Loucy (cell line): Measurements from ENCODE around the gene UMODL1.

Source experiments
- H2AFZ ChIP-seq: fragments of 200-600 bp; sonication (generic); 2 replicates; pipeline ENCODE4 v1.6.0; 2016; ENCODE audit warnings: antibody characterized with exemption, mild to moderate bottlenecking, low read length, moderate library complexity
- H3F3A ChIP-seq: fragments of 200-600 bp; 2 replicates; pipeline ENCODE4 v1.6.0; 2016; ENCODE audit warnings: antibody characterized with exemption, low read depth, mild to moderate bottlenecking
- H3K27me3 ChIP-seq: fragments of 200-600 bp; sonication (generic); 2 replicates; pipeline ENCODE4 v1.6.1; 2014; ENCODE audit warnings: low read length, mild to moderate bottlenecking; ENCODE audit not compliant: insufficient read depth, poor library complexity, severe bottlenecking
- H3K36me3 ChIP-seq: fragments of 200-600 bp; sonication (generic); 2 replicates; pipeline ENCODE4 v1.6.1; 2016; ENCODE audit warnings: low read length; ENCODE audit not compliant: insufficient read depth
- H3K4me1 ChIP-seq: fragments of 200-600 bp; sonication (generic); 2 replicates; pipeline ENCODE4 v1.5.1; 2014; ENCODE audit warnings: low read length, mild to moderate bottlenecking; ENCODE audit not compliant: insufficient read depth, poor library complexity, severe bottlenecking
- H3K4me2 ChIP-seq: fragments of 200-600 bp; sonication (generic); 2 replicates; pipeline ENCODE4 v1.6.0; 2014; ENCODE audit warnings: antibody characterized with exemption, low read length, low read depth, mild to moderate bottlenecking; ENCODE audit not compliant: poor library complexity, severe bottlenecking
- H3K4me3 ChIP-seq: fragments of 200-600 bp; sonication (generic); 2 replicates; pipeline ENCODE4 v1.5.1; 2014; ENCODE audit warnings: low read length, mild to moderate bottlenecking, mixed read lengths; ENCODE audit not compliant: poor library complexity, severe bottlenecking
- H3K79me2 ChIP-seq: fragments of 200-600 bp; sonication (generic); 2 replicates; pipeline ENCODE4 v1.6.1; 2014; ENCODE audit warnings: low read length; ENCODE audit not compliant: insufficient read depth
- H3K9ac ChIP-seq: fragments of 200-600 bp; sonication (generic); 2 replicates; pipeline ENCODE4 v1.6.0; 2014; ENCODE audit warnings: mild to moderate bottlenecking, low read depth, low read length, moderate library complexity; ENCODE audit not compliant: poor library complexity, severe bottlenecking
- H3K9me2 ChIP-seq: fragments of 200-600 bp; sonication (generic); replicated peaks from 2 replicates; pipeline ENCODE4 v1.6.1; 2016; ENCODE audit warnings: low read depth, low read length, mixed read lengths
- H3K9me3 ChIP-seq: fragments of 200-600 bp; sonication (generic); 2 replicates; pipeline ENCODE4 v1.6.1; 2014; ENCODE audit warnings: mild to moderate bottlenecking, antibody characterized with exemption, low read length, low read depth; ENCODE audit not compliant: insufficient read depth
- H4K20me1 ChIP-seq: fragments of 200-600 bp; sonication (generic); 2 replicates; pipeline ENCODE4 v1.6.0; 2014; ENCODE audit warnings: antibody characterized with exemption, low read length, mild to moderate bottlenecking; ENCODE audit not compliant: insufficient read depth, poor library complexity, severe bottlenecking
- EZH2phosphoT487 ChIP-seq: fragments of 200-600 bp; IDR thresholded peaks from 2 replicates; pipeline ENCODE4 v1.6.1; 2018; ENCODE audit warnings: antibody characterized with exemption, mild to moderate bottlenecking, moderate library complexity, borderline replicate concordance
- TF ChIP-seq, protein P1 (sequence below): fragments of 200-600 bp; sonication (generic); conservative IDR thresholded peaks from 2 replicates; pipeline ENCODE4 v1.5.1; 2014; ENCODE audit warnings: mild to moderate bottlenecking, antibody characterized with exemption, low read length

UMODL1 gene

DNA sequence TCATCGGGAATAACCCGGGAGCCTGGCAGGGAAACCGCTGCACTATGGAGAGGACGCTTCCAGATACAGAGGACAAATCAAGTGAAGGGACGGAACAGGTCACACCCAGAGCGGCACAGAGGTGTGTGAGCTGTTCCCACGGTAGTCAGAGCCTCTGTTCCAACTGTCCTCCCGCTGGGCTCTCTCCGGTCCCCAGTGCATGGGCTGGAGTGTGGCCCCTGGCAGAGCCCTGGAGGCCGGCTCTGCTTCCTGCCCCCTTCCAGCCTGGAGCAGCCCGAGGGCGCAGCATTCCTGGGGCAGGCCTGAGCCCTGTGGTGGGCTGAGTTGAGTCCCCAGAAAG lies 49.1 kb upstream of the UMODL1 start:
- no peaks in the 10 kb centered on the region for H3K9me3 ChIP-seq
- no peaks in the 10 kb centered on the region for H4K20me1 ChIP-seq
- no peak overlapping the region for H3K9ac ChIP-seq
- TF ChIP-seq EZH2phosphoT487: no peak
- TF ChIP-seq, protein P1, sequence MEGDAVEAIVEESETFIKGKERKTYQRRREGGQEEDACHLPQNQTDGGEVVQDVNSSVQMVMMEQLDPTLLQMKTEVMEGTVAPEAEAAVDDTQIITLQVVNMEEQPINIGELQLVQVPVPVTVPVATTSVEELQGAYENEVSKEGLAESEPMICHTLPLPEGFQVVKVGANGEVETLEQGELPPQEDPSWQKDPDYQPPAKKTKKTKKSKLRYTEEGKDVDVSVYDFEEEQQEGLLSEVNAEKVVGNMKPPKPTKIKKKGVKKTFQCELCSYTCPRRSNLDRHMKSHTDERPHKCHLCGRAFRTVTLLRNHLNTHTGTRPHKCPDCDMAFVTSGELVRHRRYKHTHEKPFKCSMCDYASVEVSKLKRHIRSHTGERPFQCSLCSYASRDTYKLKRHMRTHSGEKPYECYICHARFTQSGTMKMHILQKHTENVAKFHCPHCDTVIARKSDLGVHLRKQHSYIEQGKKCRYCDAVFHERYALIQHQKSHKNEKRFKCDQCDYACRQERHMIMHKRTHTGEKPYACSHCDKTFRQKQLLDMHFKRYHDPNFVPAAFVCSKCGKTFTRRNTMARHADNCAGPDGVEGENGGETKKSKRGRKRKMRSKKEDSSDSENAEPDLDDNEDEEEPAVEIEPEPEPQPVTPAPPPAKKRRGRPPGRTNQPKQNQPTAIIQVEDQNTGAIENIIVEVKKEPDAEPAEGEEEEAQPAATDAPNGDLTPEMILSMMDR: no peak
- no peaks in the 10 kb centered on the region for H3K27me3 ChIP-seq
- no peaks in the 10 kb centered on the region for H3K9me2 ChIP-seq
- no peaks in the 10 kb centered on the region for H3F3A ChIP-seq
- no peak overlapping the region for H2AFZ ChIP-seq
- H3K4me1 ChIP-seq: peaks cover 4% of the 10 kb centered on the region
- no peaks in the 10 kb centered on the region for H3K79me2 ChIP-seq
- no peak overlapping the region for H3K4me3 ChIP-seq
- no peak overlapping the region for H3K4me2 ChIP-seq
- H3K36me3 ChIP-seq: no peaks in the 10 kb centered on the region

GRCh38 chr21:42022906-42023305 lies 48.2 kb upstream of the UMODL1 start:
- no peak for TF ChIP-seq EZH2phosphoT487
- TF ChIP-seq, protein P1: no peak
- H3K27me3 ChIP-seq: no peaks in the 10 kb centered on the region
- H3F3A ChIP-seq: no peaks in the 10 kb centered on the region
- no peak overlapping the region for H3K4me3 ChIP-seq
- H3K79me2 ChIP-seq: no peaks in the 10 kb centered on the region
- H3K4me1 ChIP-seq: peaks cover 4% of the 10 kb centered on the region
- H3K9ac ChIP-seq: no peak overlapping the region
- H4K20me1 ChIP-seq: no peaks in the 10 kb centered on the region
- no peak overlapping the region for H2AFZ ChIP-seq
- H3K9me2 ChIP-seq: no peaks in the 10 kb centered on the region
- H3K4me2 ChIP-seq: no peak overlapping the region
- no peaks in the 10 kb centered on the region for H3K9me3 ChIP-seq
- no peaks in the 10 kb centered on the region for H3K36me3 ChIP-seq

- H3K4me3 ChIP-seq: no peak overlapping the region
- no peak overlapping the region for H3K4me2 ChIP-seq
- no peaks in the 10 kb centered on the region for H3K9me2 ChIP-seq
- H3F3A ChIP-seq: no peaks in the 10 kb centered on the region
- no peaks in the 10 kb centered on the region for H3K27me3 ChIP-seq
- no peaks in the 10 kb centered on the region for H3K36me3 ChIP-seq
- H3K4me1 ChIP-seq: peaks cover 13% of the 10 kb centered on the region
- TF ChIP-seq, protein P1: no peak
- TF ChIP-seq EZH2phosphoT487: no peak
- H3K9ac ChIP-seq: no peak overlapping the region
- H3K79me2 ChIP-seq: no peaks in the 10 kb centered on the region
- H2AFZ ChIP-seq: no peak overlapping the region
- no peaks in the 10 kb centered on the region for H4K20me1 ChIP-seq
- no peaks in the 10 kb centered on the region for H3K9me3 ChIP-seq
Observed at GRCh38 chr21:42025376-42026081, 45.6 kb upstream of the UMODL1 start.
